GM12891 (cell line): ENCODE measurements around the gene IL11.

ENCODE experiments used
- DNase-seq: peaks from one replicate; pipeline ENCODE4 v3.0.0; 2011; ENCODE audit warnings: low spot score; ENCODE audit not compliant: insufficient read length
- FAIRE-seq: peaks from 2 replicates; lab custom pipeline; 2011; peaks lifted over from hg19 to GRCh38; lab: Jason Lieb, UNC
- PAX5 ChIP-seq: IDR thresholded peaks from 2 replicates; pipeline ENCODE4 v1.6.1; 2011; ENCODE audit warnings: low read length, moderate library complexity, mild to moderate bottlenecking; ENCODE audit not compliant: insufficient read depth, severe bottlenecking
- POLR2A ChIP-seq: IDR thresholded peaks from 2 replicates; pipeline ENCODE4 v1.6.1; 2011; ENCODE audit warnings: low read depth, low read length, control low read depth
- POLR2AphosphoS5 ChIP-seq: IDR thresholded peaks from 2 replicates; pipeline ENCODE4 v1.6.1; 2011; ENCODE audit warnings: low read depth, low read length, control low read depth
- POU2F2 ChIP-seq: IDR thresholded peaks from 2 replicates; pipeline ENCODE4 v1.6.1; 2011; ENCODE audit warnings: low read depth, mild to moderate bottlenecking, control low read depth, low read length, moderate library complexity
- SPI1 ChIP-seq: IDR thresholded peaks from 2 replicates; pipeline ENCODE4 v1.6.1; 2011; ENCODE audit warnings: low read depth, low read length, control low read depth
- TAF1 ChIP-seq: IDR thresholded peaks from 2 replicates; pipeline ENCODE4 v1.6.1; 2011; ENCODE audit warnings: low read depth, low read length, control low read depth

IL11 gene

DNA sequence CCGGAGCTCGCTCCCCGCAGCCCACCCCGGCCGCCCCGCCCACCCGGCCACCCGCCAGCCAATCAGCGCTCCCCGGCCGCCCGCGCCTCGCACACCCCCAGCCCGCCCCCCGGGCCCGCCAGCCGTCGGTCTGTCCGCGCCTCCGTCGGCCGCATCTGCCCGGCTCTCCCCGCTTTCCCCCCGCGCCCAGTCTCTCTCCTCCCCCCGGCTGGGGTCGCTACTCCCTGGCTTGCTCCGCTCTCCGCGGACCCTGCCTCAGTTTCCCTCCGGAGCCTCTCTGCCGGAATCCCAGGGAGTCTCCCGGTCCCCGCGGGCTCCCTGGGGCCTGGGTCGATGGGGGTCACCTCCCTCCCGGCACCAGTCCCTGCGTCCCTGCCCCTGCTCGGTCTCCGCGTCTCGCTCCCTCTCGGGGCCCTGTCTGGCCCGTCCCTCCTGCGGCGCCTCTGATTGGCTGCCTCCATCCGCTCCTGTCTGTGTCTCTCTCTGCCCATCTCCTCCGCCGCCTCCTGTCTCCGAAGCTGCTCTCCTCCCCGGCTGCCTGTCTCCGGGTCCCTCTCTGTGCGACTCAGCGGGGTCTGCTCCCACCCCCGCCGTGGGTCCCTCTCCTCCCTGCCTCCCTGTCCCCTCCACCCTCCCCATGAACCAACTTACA lies 484 bp downstream of the IL11 start:
- no peak for FAIRE-seq
- no peak for DNase-seq
- TF ChIP-seq POLR2AphosphoS5 (no peak), SPI1 (no peak), PAX5 (no peak), TAF1 (no peak), POLR2A (no peak), POU2F2 (no peak)

DNA sequence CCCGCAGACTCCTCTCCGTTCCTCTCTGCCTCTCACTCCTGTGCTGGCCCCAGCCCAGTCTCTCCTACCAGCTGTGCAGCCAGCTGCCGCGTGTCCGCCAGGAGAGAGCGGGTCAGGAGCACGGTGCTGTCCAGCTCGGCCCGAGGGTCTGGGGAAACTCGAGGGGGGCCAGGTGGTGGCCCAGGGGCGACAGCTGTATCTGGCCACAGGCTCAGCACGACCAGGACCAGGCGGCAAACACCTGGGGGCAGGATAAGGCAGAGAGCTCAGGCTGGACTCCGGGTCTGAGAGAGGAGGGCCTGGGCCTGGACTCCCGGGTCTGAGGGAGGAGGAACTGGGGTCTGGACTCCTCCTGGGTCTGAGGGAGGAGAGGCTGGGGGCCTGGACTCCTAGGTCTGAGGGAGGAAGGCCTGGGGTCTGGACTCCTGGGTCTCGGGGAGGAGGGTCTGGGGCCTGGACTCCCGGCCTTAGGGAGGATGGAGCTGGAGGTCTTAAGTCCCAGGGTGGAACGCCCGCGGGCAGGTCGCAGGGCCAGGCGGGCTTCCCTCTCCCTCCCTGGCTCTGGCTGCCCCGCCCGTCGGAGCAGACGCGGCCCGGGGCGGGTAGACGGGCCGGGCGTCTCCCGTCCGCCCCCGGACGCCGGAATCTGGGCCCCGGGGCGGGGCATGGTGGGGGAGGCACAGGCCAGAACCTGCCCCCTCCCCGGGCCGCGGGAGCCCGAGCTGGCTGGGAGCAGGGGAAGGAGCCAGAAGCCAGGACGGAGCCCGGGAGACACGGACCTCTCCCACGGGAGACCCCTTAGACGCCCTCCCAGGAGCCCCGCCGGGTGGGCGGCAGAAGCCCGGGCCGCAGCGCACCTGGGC lies 1.3 kb downstream of the IL11 start:
- no peak for FAIRE-seq
- DNase-seq = no peak
- TF ChIP-seq PAX5 (no peak), POLR2AphosphoS5 (no peak), SPI1 (no peak), TAF1 (no peak), POU2F2 (no peak), POLR2A (no peak)

DNA sequence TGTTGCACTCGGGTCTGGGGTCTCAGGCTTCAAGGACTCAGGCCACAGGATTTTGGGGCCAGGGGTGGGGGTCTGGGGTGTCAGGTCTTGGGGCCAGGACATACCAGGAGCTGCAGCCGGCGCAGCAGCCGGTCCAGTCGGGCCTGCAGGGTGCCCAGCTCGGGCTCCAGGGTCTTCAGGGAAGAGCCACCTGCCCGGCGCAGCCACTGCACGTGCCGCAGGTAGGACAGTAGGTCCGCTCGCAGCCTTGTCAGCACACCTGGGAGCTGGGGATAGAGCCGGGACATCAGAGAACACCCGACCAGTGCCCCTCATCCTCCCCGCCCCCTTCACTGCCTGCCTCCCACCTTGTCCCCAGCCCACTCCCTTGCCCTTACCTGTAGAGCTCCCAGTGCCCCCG lies 2.2 kb downstream of the IL11 start:
- TF ChIP-seq TAF1 (no peak), PAX5 (no peak), SPI1 (no peak), POU2F2 (no peak), POLR2AphosphoS5 (no peak), POLR2A (no peak)
- FAIRE-seq = no peak

DNA sequence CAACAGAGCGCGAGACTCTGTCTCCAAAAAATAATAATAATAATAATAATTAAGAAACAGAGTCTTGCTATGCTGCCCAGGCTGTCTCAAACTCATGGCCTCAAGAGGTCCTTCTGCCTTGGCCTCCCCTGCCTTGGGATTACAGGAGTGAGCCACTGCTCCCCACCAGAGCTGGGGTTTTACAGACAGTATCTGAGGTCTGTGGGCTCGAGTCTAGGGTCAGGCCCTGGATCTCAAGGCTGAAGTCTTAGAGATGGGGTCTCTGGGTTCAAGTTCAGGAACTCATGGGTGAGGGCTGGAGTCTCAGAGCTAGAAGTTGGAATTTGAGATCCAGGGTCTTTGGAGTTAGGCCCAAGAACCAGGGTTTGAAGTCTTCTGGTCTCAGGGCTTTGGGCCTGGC lies 3.5 kb downstream of the IL11 start:
- no peak for FAIRE-seq
- TF ChIP-seq SPI1 (no peak), POLR2AphosphoS5 (no peak), TAF1 (no peak), POLR2A (no peak), POU2F2 (no peak), PAX5 (no peak)
- DNase-seq = no peak

More for the DNA sequence above, 2.2 kb downstream of the IL11 start:
- no peak for DNase-seq

DNA sequence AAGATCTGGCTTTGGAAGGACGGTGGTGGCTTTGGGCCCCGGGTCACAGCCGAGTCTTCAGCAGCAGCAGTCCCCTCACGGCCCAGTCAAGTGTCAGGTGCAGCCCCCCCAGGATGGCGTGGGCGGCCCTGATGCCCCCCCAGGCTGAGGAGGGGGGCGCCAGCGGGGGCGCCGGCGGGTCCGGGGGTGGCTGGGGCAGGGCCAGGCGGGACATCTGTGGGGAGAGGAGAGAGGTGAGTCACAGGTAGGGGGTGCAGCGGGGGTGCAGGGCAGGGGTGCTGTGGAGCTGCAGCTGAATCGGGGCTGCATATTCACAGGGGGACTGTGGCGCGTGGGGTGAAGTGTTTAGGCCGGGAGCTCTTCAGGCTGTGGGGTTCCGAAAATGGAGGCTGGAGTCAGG lies 4.3 kb downstream of the IL11 start:
- TF ChIP-seq POU2F2 = no peak
- TF ChIP-seq PAX5 = no peak
- TF ChIP-seq POLR2AphosphoS5 = no peak
- no peak for TF ChIP-seq TAF1
- TF ChIP-seq SPI1 = no peak
- no peak for TF ChIP-seq POLR2A
- DNase-seq (no peak), FAIRE-seq (no peak)

DNA sequence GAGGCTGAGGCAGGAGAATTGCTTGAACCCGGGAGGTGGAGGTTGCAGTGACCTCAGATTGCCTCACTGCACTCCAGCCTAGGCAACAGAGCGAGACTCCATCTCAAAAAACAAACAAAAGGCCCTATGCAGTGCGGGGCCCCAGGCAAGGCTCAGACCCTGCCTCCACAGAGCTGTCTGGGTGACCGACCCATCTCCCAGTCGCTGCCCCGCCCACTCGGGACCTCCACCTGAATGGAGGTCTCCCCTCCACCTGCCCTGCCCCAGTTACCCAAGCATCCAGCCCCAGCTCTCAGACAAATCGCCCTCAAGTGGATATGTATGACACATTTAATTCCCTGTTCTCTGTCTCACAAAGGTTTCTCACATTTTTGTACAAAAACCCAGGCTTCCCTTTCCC lies 5.0 kb downstream of the IL11 start:
- FAIRE-seq (no peak), DNase-seq (no peak)
- no peak for TF ChIP-seq SPI1
- TF ChIP-seq POU2F2 = no peak
- TF ChIP-seq TAF1 = no peak
- TF ChIP-seq PAX5 = no peak
- TF ChIP-seq POLR2A = no peak
- no peak for TF ChIP-seq POLR2AphosphoS5

DNA sequence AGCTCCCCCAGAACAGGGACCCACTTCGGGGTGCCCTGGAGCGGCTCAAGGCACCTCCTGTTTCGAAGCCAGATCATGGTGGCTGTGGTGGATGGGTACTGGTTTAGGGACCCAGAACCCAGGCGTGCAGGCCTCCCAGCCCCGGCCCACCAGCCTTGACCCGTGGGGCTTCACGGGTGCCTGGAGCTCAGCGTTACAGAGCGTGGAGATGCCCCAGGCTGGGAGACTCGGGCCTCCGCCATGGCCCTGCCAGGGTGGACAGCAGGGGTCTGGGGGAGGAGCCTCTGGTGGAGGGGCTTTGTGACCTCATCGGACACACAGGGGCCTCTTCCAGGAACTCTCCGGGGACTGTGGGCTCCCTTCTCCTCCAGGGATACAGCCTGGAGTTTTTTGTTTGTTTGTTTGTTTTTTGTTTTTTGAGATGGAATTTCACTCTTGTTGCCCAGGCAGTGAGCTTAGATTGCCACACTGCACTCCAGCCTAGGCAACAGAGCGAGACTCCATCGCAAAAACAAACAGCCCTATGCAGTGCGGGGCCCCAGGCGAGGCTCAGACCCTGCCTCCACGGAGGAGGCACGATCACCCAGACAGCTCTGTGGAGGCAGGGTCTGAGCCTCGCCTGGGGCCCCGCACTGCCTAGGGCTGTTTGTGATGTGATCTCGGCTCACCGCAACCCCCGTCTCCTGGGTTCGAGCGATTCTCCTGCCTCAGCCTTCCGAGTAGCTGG lies 7.1 kb downstream of the IL11 start, which contains the start of gene GARIN5B:
TSS of gene GARIN5B (minus strand) at position 271 of the 727 bp plus-strand sequence. CDS start at position 77, 194 bp downstream.
- DNase-seq = no peak
- no peak for TF ChIP-seq PAX5
- TF ChIP-seq TAF1 = no peak
- TF ChIP-seq POU2F2 = no peak
- TF ChIP-seq POLR2AphosphoS5 = no peak
- no peak for TF ChIP-seq SPI1
- no peak for TF ChIP-seq POLR2A
- no peak for FAIRE-seq

DNA sequence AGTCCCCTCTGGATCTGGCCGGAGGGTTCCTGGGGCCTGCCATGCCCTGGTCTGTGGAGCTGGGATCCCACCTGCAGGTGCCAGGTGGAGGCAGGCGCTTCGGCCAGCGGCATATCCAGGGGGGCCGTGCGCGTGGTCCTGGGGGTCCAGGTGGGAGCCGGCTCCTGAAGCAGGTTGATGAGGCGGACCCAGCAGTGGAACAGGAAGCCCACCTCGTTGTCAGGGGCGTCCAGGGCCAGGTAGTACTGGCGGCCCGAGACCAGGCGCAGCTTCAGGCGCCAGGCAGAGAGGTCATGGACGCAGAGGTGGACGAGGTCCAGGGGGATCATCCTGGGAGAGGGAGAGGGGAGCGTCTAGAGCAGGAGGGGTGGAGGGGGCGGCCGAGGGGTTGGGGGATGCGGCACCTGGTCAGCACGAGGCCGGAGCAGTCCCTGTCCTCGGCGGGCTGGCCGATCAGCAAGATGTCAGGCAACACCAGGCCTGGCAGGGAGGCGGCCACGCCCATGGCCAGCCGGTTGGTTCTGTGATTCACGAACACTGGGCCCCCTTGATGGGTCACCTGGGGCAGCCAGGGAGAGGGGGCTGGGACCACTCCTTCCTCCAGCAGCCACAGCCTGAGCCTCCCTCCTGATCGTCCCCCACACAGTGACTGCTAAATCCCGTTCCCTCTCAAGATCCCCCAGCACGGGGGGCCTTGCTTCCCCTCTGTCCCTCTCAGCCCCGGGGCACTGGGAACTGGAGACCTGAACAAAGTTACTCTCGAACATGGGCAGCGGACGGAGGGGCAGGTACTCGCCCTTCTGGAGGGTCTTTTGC lies 7.9 kb downstream of the IL11 start:
- no peak for TF ChIP-seq TAF1

DNA sequence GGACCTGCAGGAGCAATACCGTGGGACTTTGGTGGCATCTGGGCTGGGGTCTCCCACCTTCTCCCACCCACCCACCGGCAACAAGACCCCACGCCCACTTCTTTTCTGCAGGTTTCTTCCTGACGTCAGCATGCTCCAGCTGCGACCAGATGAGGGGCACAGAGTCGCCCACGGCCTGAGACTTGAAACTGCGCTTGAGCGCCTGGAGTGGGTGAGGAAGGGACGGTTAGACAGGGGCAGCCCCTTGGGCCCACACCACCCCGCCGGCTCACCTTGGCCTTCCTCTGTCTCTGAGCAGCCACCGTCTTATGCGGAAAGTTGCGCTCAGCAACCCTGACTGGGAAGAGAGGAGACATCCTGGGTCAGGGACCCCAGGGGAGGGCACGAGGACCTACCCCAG lies 9.4 kb downstream of the IL11 start:
- no peak for TF ChIP-seq POLR2A
- TF ChIP-seq POU2F2 = no peak
- no peak for TF ChIP-seq TAF1
- TF ChIP-seq SPI1 = no peak
- no peak for TF ChIP-seq PAX5
- TF ChIP-seq POLR2AphosphoS5 = no peak
- no peak for DNase-seq
- no peak for FAIRE-seq

More for the DNA sequence above, 7.9 kb downstream of the IL11 start:
- FAIRE-seq (no peak), DNase-seq (no peak)
